Body of pancreas (tissue), 4 donors: ENCODE results near the gene BLOC1S5. TPM values are rescaled to one million over a fixed set of nuclear protein-coding genes. Genes with fewer than 3 reads are reported as not detected.
A peak's percentile ranks its signal among the peaks of the same experiment; 100 is the strongest.

Experiments used
- ATAC-seq: fragments of 150-250 bp; one replicate; pipeline ENCODE4 v1.9.1; 2016
- DNase-seq, 4 donors: peaks; one replicate each; pipeline ENCODE4 v3.0.0-alpha.2; 2019
- H3K27ac ChIP-seq, 4 donors: fragments of 200-600 bp; sonication (generic); 1 replicate in 3 of 4; 2 replicates in 1 of 4; pipeline versions ENCODE4 v1.5.1 to v1.6.1; 2016 to 2019; ENCODE audit warnings: mild to moderate bottlenecking in 1 of 4, mixed read lengths in 1 of 4, moderate library complexity in 1 of 4
- H3K27me3 ChIP-seq, 2 donors: fragments of 200-600 bp; sonication (generic); one replicate each; pipeline ENCODE4 v1.6.0; 2016; ENCODE audit warnings: mild to moderate bottlenecking in 1 of 2
- H3K36me3 ChIP-seq, 2 donors: fragments of 200-600 bp; sonication (generic); replicated peaks in 1 of 2; 2 replicates each; pipeline ENCODE4 v1.5.1; 2016; ENCODE audit warnings: low read depth in 2 of 2; ENCODE audit not compliant: insufficient read depth in 1 of 2
- H3K4me1 ChIP-seq: fragments of 200-600 bp; sonication (generic); one replicate; pipeline ENCODE4 v1.6.0; 2016
- H3K4me3 ChIP-seq, 2 donors: fragments of 200-600 bp; sonication (generic); 1 replicate in 1 of 2; 2 replicates in 1 of 2; pipeline ENCODE4 v1.5.1; 2016 to 2019
- H3K9me3 ChIP-seq, 3 donors: fragments of 200-600 bp; sonication (generic); 1 replicate in 2 of 3; 2 replicates in 1 of 3; pipeline ENCODE4 v1.5.1; 2016
- CTCF ChIP-seq, 7 experiments: fragments of 450-650 bp in 4 of 7; fragments of 200-600 bp in 3 of 7; sonication (generic) in 3 of 7; IDR thresholded peaks; one replicate each; pipeline ENCODE4 v1.5.1; 2016 to 2019; ENCODE audit warnings: antibody characterized with exemption in 7 of 7
- POLR2A ChIP-seq, 3 donors: fragments of 450-650 bp; IDR thresholded peaks; one replicate each; pipeline ENCODE4 v1.6.1; 2016; ENCODE audit warnings: antibody characterized with exemption in 3 of 3, mild to moderate bottlenecking in 2 of 3
- WGBS, 2 donors: methylation state at CpG; one replicate each; pipeline ENCODE4 v1.1.5; 2017; 5-methylcytosine and 5-hydroxymethylcytosine counted together
- intact Hi-C: fragments of 100-400 bp; cut with DNase I; formaldehyde crosslinking; loops from one replicate; pipeline ENCODE4 v1.15.1; 2023
- total RNA-seq, 2 donors: library from RNA; depleted of rRNA; stranded (reverse); fragments of >200 nt; gene quantifications; one replicate each; pipeline ENCODE4 v1.1.0, GENCODE V29; 2016

The BLOC1S5 gene
- total RNA-seq, 2 donors from 2014 or later = 2.6 to 4.4 TPM

DNA sequence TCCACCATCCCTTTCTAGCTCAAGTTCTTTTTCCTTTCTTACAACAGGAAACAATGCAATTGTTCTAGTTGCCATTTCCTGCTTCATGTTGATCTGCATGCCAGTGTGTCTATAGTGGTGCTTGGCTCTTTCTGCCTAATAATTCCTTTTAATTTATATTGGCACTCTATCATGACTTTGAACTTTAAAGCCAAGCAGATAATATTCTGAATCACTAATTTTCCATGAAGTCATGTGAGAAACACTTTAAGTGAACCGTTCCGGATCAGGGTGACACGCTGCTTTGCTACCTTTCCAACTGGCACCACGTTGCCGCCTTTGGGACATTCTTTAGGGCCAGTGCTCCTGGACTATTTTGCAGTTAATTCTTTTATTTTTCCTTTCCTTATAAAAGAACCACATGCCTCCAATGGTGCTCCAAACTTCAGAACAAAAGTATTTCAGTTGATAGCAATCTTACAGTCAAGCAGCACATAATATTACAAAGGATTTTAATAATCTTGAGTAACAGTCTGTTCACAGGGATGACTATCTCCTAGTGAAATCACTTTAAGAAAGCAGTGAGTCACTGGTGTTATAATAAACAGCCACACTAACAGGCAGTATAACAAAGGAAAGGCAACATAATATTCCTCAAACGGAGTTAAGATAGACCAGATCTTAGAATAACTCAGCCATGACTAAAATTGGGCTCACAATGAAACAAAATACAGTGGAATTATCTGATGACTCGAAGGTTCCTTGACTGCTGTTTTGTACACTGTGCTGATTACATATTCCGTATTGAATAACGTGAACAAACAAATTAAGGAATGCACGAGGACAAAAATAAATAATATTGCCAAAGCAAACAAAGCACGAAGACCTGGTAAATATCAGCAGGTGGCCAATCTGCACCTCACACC is 19.0 kb upstream of the BLOC1S5 start:
- Histone ChIP-seq H3K27ac (peak overlapping the region; percentile 34 to 79 (median 55)), H3K9me3 (no peaks in the 10 kb centered on the region), H3K27me3 (no peaks in the 10 kb centered on the region), H3K4me1 (peaks cover 54% of the 10 kb centered on the region), H3K4me3 (no peak overlapping the region), H3K36me3 (peaks cover 0 to 2% of the 10 kb centered on the region in 2 donors)
- ATAC-seq (peak; percentile 68), DNase-seq (peak; percentile 35 to 54 (median 46))
- intact Hi-C loops = no loop called here
- TF ChIP-seq CTCF (IDR thresholded peaks at IDR 0.05) (no peak), POLR2A (IDR thresholded peaks at IDR 0.05) (no peak)
- 15 to 31% methylated on average over 11 of the region's 11 CpGs for WGBS, 2 donors

DNA sequence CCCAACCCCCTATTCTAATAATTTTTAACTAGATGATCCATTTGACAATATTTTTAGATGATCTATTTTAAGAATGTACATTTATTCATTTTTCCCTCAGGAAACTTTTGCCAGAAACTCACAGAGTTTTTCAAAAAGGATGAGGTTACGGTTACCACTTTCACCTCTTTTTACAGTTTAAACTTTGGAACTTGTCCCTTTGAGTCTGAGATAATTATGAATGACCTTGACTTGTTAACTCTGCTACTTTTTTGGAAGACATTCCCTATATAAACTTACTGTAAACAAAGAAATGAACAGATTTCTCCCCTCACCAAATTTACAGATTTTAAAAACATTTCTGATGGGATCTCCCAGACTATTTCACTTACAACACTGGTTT is 18.4 kb upstream of the BLOC1S5 start:
- TF ChIP-seq CTCF (IDR thresholded peaks at IDR 0.05) = no peak
- TF ChIP-seq POLR2A (IDR thresholded peaks at IDR 0.05) = no peak
- intact Hi-C loops = no loop called here
- ATAC-seq = no peak
- no peak for DNase-seq
- Histone ChIP-seq H3K36me3 (peaks cover 0 to under 1% of the 10 kb centered on the region in 2 donors), H3K4me3 (no peak overlapping the region), H3K27me3 (no peaks in the 10 kb centered on the region), H3K27ac (peak overlapping the region; percentile 25 to 79 (median 55)), H3K9me3 (no peaks in the 10 kb centered on the region), H3K4me1 (peaks cover 54% of the 10 kb centered on the region)
- 59 to 72% methylated on average over 1 of the region's 1 CpG for WGBS, 2 donors

- TF ChIP-seq POLR2A (IDR thresholded peaks at IDR 0.05) (no peak), CTCF (IDR thresholded peaks at IDR 0.05) (no peak)
- H3K27ac ChIP-seq = peak overlapping the region in 2 of 4 donors; percentile 19 to 63
- no peak overlapping the region for H3K4me3 ChIP-seq
- intact Hi-C loops = no loop called here
- DNase-seq = peak in 1 of 4 donors; percentile 18
- peak; percentile 32 for ATAC-seq
- no peaks in the 10 kb centered on the region for H3K36me3 ChIP-seq
- 35 to 39% methylated on average over 4 of the region's 4 CpGs for WGBS, 2 donors
- no peaks in the 10 kb centered on the region for H3K27me3 ChIP-seq
- peaks cover 52% of the 10 kb centered on the region for H3K4me1 ChIP-seq
- H3K9me3 ChIP-seq = no peaks in the 10 kb centered on the region
Measured at GRCh38 chr6:8080362-8081151, 16.4 kb upstream of the BLOC1S5 start.

GRCh38 chr6:8079126-8079525 is 14.9 kb upstream of the BLOC1S5 start:
- H3K27me3 ChIP-seq = no peaks in the 10 kb centered on the region
- 54 to 72% methylated on average over 2 of the region's 2 CpGs for WGBS, 2 donors
- TF ChIP-seq CTCF (IDR thresholded peaks at IDR 0.05) = no peak
- no peak for TF ChIP-seq POLR2A (IDR thresholded peaks at IDR 0.05)

More at GRCh38 chr6:8079126-8079525, 14.9 kb upstream of the BLOC1S5 start:
- peak overlapping the region in 1 of 4 donors; percentile 63 for H3K27ac ChIP-seq
- H3K4me1 ChIP-seq = peaks cover 37% of the 10 kb centered on the region
- H3K36me3 ChIP-seq = no peaks in the 10 kb centered on the region
- DNase-seq = no peak
- no peak for ATAC-seq
- H3K4me3 ChIP-seq = no peak overlapping the region
- no peaks in the 10 kb centered on the region for H3K9me3 ChIP-seq
- intact Hi-C loops = no loop called here
